ENCODE measurements around the gene REXO1.

- TF ChIP-seq CTCF (conservative IDR thresholded peaks at IDR 0.05; ENCODE audit: low read depth in 2 of 2) (no peak), POLR2AphosphoS5 (IDR thresholded peaks at IDR 0.05; ENCODE audit: low read depth) (no peak), EZH2 (IDR thresholded peaks at IDR 0.05; ENCODE audit: low read depth, unreplicated experiment) (no peak), CREB1 (CRISPR knock-in tag; IDR thresholded peaks at IDR 0.05; ENCODE audit: low read depth) (no peak), REST (IDR thresholded peaks at IDR 0.05; ENCODE audit: unreplicated experiment) (no peak), EZH2phosphoT487 (IDR thresholded peaks at IDR 0.05; ENCODE audit: unreplicated experiment) (no peak), STAT1 (IDR thresholded peaks at IDR 0.05; ENCODE audit: unreplicated experiment) (no peak), NANOG (IDR thresholded peaks at IDR 0.05; ENCODE audit: borderline replicate concordance) (no peak)
- TF ChIP-seq, protein P1, sequence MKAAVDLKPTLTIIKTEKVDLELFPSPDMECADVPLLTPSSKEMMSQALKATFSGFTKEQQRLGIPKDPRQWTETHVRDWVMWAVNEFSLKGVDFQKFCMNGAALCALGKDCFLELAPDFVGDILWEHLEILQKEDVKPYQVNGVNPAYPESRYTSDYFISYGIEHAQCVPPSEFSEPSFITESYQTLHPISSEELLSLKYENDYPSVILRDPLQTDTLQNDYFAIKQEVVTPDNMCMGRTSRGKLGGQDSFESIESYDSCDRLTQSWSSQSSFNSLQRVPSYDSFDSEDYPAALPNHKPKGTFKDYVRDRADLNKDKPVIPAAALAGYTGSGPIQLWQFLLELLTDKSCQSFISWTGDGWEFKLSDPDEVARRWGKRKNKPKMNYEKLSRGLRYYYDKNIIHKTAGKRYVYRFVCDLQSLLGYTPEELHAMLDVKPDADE (IDR thresholded peaks at IDR 0.05) = no peak
Measured at GRCh38 chr19:1855828-1856255, 7.6 kb upstream of the REXO1 start.
